ENCODE data around the gene UNK. TPM values are rescaled to one million over a fixed set of nuclear protein-coding genes. Genes with fewer than 3 reads are reported as not detected.

The UNK gene
- total and polyA plus RNA-seq, 2 of the 13 experiments (the other 11 are each of a cell fraction or from before 2014, with no cell fraction given), result 31.6 to 33.0 TPM

GRCh38 chr17:75869282-75870141 lies 84.9 kb downstream of the UNK start (continued):
- TF ChIP-seq ZNF33A (CRISPR knock-in tag; IDR thresholded peaks at IDR 0.05; ENCODE audit: borderline replicate concordance) (no peak), KLF11 (CRISPR knock-in tag; IDR thresholded peaks at IDR 0.05) (peak; percentile 76), ZBTB20 (CRISPR knock-in tag; IDR thresholded peaks at IDR 0.05; ENCODE audit: borderline replicate concordance, low read depth) (peak; percentile 94), ZFP91 (CRISPR knock-in tag; IDR thresholded peaks at IDR 0.05; ENCODE audit: borderline replicate concordance) (peak; percentile 24; the same call in 1 of the 2 replicates), ZNF275 (CRISPR knock-in tag; IDR thresholded peaks at IDR 0.05; ENCODE audit: borderline replicate concordance) (peak; percentile 25; the same call in 1 of the 2 replicates), GTF3A (CRISPR knock-in tag; conservative IDR thresholded peaks at IDR 0.05) (0 out of 2 replicates have a peak, but pooled peaks have one; percentile 62), HOMEZ (CRISPR knock-in tag; IDR thresholded peaks at IDR 0.05; ENCODE audit: low read depth) (0 out of 2 replicates have a peak, but pooled peaks have one; percentile 27), HNF4A (CRISPR knock-in tag; IDR thresholded peaks at IDR 0.05) (peak; percentile 50; the same call in 1 of the 2 replicates), KLF16 (CRISPR knock-in tag; IDR thresholded peaks at IDR 0.05) (peak in 1 of 2 experiments; percentile 88; a peak in 2 of 4 replicates), ZSCAN25 (CRISPR knock-in tag; IDR thresholded peaks at IDR 0.05) (peak; percentile 41; the same call in 1 of the 2 replicates), ZNF609 (CRISPR knock-in tag; IDR thresholded peaks at IDR 0.05; ENCODE audit: borderline replicate concordance) (peak; percentile 77; the same call in 1 of the 2 replicates), ARID5B (CRISPR knock-in tag; IDR thresholded peaks at IDR 0.05) (peak; percentile 83)

All from HepG2 (cell line).